Smooth muscle cell (in vitro differentiated cells): ENCODE measurements around the gene MAGEB6. TPM values are rescaled to one million over a fixed set of nuclear protein-coding genes. Genes with fewer than 3 reads are reported as not detected.
"Not testable (repeated sequence)": the region's sequence is repeated elsewhere in the genome, so short reads cannot be mapped to it uniquely, and the experiment has no call there.

Experiments used
- DNase-seq: peaks from one replicate; lab custom pipeline; 2025; ENCODE audit not compliant: unreplicated experiment; lab: John Stamatoyannopoulos, UW
- H2AFZ ChIP-seq: fragments of 200-600 bp; sonication (generic); 2 replicates; pipeline ENCODE4 v1.6.0; 2016; ENCODE audit warnings: antibody characterized with exemption, low read depth, mild to moderate bottlenecking
- H3F3A ChIP-seq: fragments of 200-600 bp; sonication (generic); 2 replicates; pipeline ENCODE4 v1.6.0; 2017; ENCODE audit warnings: antibody characterized with exemption, low read depth
- H3K27ac ChIP-seq: fragments of 200-600 bp; sonication (generic); 2 replicates; pipeline ENCODE4 v1.5.1; 2016; ENCODE audit warnings: low read depth, mild to moderate bottlenecking
- H3K27me3 ChIP-seq: fragments of 200-600 bp; sonication (generic); 2 replicates; pipeline ENCODE4 v1.6.1; 2016; ENCODE audit warnings: low read depth, mild to moderate bottlenecking
- H3K36me3 ChIP-seq: fragments of 200-600 bp; sonication (generic); 2 replicates; pipeline ENCODE4 v1.5.1; 2016; ENCODE audit warnings: low read depth
- H3K4me1 ChIP-seq: fragments of 200-600 bp; sonication (generic); 2 replicates; pipeline ENCODE4 v1.5.1; 2016; ENCODE audit warnings: low read depth
- H3K4me2 ChIP-seq: fragments of 200-600 bp; sonication (generic); 2 replicates; pipeline ENCODE4 v1.6.0; 2016; ENCODE audit warnings: mild to moderate bottlenecking
- H3K4me3 ChIP-seq: fragments of 200-600 bp; sonication (generic); 2 replicates; pipeline ENCODE4 v1.5.1; 2016; ENCODE audit warnings: mild to moderate bottlenecking
- H3K79me2 ChIP-seq: fragments of 200-600 bp; sonication (generic); 2 replicates; pipeline ENCODE4 v1.6.0; 2016; ENCODE audit warnings: low read depth, mild to moderate bottlenecking
- H3K9ac ChIP-seq: fragments of 200-600 bp; sonication (generic); 2 replicates; pipeline ENCODE4 v1.6.0; 2016; ENCODE audit warnings: low read depth
- H3K9me3 ChIP-seq: fragments of 200-600 bp; sonication (generic); replicated peaks from 2 replicates; pipeline ENCODE4 v1.5.1; 2016; ENCODE audit warnings: low read depth
- H4K20me1 ChIP-seq: fragments of 200-600 bp; sonication (generic); 2 replicates; pipeline ENCODE4 v1.6.0; 2016; ENCODE audit warnings: low read depth
- CTCF ChIP-seq: fragments of 200-600 bp; sonication (generic); IDR thresholded peaks from 2 replicates; pipeline ENCODE4 v1.5.1; 2017; ENCODE audit warnings: borderline replicate concordance, mild to moderate bottlenecking, antibody characterized with exemption; ENCODE audit not compliant: insufficient read depth, poor library complexity, severe bottlenecking
- WGBS: methylation state at CpG from one replicate; pipeline ENCODE4 v1.1.7; 2016; ENCODE audit warnings: low lambda C conversion rate; 5-methylcytosine and 5-hydroxymethylcytosine counted together
- polyA plus RNA-seq: library from polyadenylated mRNA; unstranded; fragments of >200 nt; fragmentation: Nextera tagmentation; extraction: Ambion mirVana; gene quantifications from 2 replicates; pipeline ENCODE4 v1.2.1, GENCODE V29; 2016
- total RNA-seq: library from RNA; depleted of rRNA; stranded (reverse); fragments of >200 nt; gene quantifications from 2 replicates; pipeline ENCODE4 v1.2.3, GENCODE V29; 2014

Gene MAGEB6
- total RNA-seq (not detected in 2 replicates), polyA plus RNA-seq (not detected in 2 replicates)

- H3K4me3 ChIP-seq = no peak within 1 kb of the TSS
- H3K27me3 ChIP-seq = no peaks in the 10 kb centered on the region
- H3K36me3 ChIP-seq = no peaks in the 10 kb centered on the region
- TF ChIP-seq CTCF = no peak
- H4K20me1 ChIP-seq = no peaks in the 10 kb centered on the region
- no peak within 1 kb of the TSS for H3K9ac ChIP-seq
- H2AFZ ChIP-seq = no peak within 1 kb of the TSS
- H3K4me1 ChIP-seq = no peaks in the 10 kb centered on the region
- no peaks in the 10 kb centered on the region for H3K79me2 ChIP-seq
- no peak within 1 kb of the TSS for H3K27ac ChIP-seq
- 85% methylated on average over 17 of the region's 17 CpGs for WGBS
- H3K9me3 ChIP-seq = no peaks in the 10 kb centered on the region
- DNase-seq = no peak
- H3F3A ChIP-seq = no peaks in the 10 kb centered on the region
- no peak within 1 kb of the TSS for H3K4me2 ChIP-seq
These were observed at the start of gene MAGEB6 for GRCh38 chrX:26192204-26192603. MAGEB6 (plus strand) TSS chrX:26192440; CDS start chrX:26193847, 1,407 bp downstream.

- no peak for DNase-seq
- no peaks in the 10 kb centered on the region for H3K79me2 ChIP-seq
- H4K20me1 ChIP-seq = no peaks in the 10 kb centered on the region
- H3K27ac ChIP-seq = no peak overlapping the region
- no peaks in the 10 kb centered on the region for H3K36me3 ChIP-seq
- no peaks in the 10 kb centered on the region for H3K9me3 ChIP-seq
- no peak for TF ChIP-seq CTCF
- no peak overlapping the region for H2AFZ ChIP-seq
- 59% methylated on average over 2 of the region's 2 CpGs for WGBS
- no peak overlapping the region for H3K9ac ChIP-seq
- no peak overlapping the region for H3K4me2 ChIP-seq
- no peak overlapping the region for H3K4me3 ChIP-seq
- no peaks in the 10 kb centered on the region for H3F3A ChIP-seq
- H3K27me3 ChIP-seq = no peaks in the 10 kb centered on the region
- no peaks in the 10 kb centered on the region for H3K4me1 ChIP-seq
These were observed 46.2 kb upstream of the MAGEB6 start for GRCh38 chrX:26146024-26146423.

GRCh38 chrX:26160301-26160700, 31.9 kb upstream of the MAGEB6 start, which contains the start of gene MAGEB6B:
MAGEB6B (plus strand) TSS chrX:26160601; CDS start chrX:26160601, 0 bp downstream.
- Histone ChIP-seq H3K36me3 (no peaks in the 10 kb centered on the region), H3K4me3 (no peak within 1 kb of the TSS), H3K79me2 (no peaks in the 10 kb centered on the region), H3F3A (no peaks in the 10 kb centered on the region), H3K9ac (no peak within 1 kb of the TSS), H2AFZ (no peak within 1 kb of the TSS), H3K9me3 (no peaks in the 10 kb centered on the region), H3K27me3 (no peaks in the 10 kb centered on the region), H3K4me2 (no peak within 1 kb of the TSS), H3K4me1 (no peaks in the 10 kb centered on the region), H4K20me1 (no peaks in the 10 kb centered on the region), H3K27ac (no peak within 1 kb of the TSS)
- no peak for TF ChIP-seq CTCF
- DNase-seq = no peak
- 86% methylated on average over 10 of the region's 10 CpGs for WGBS

GRCh38 chrX:26203561-26203960, 11.3 kb downstream of the MAGEB6 start:
- Histone ChIP-seq H3F3A (no peaks in the 10 kb centered on the region), H3K27ac (no peak overlapping the region), H4K20me1 (no peaks in the 10 kb centered on the region), H2AFZ (no peak overlapping the region), H3K9ac (no peak overlapping the region), H3K9me3 (no peaks in the 10 kb centered on the region), H3K4me3 (no peak overlapping the region), H3K4me1 (no peaks in the 10 kb centered on the region), H3K79me2 (no peaks in the 10 kb centered on the region), H3K27me3 (no peaks in the 10 kb centered on the region), H3K36me3 (no peaks in the 10 kb centered on the region), H3K4me2 (no peak overlapping the region)
- DNase-seq = no peak
- TF ChIP-seq CTCF = no peak

GRCh38 chrX:26204717-26205116, 12.5 kb downstream of the MAGEB6 start:
- not testable (repeated sequence) for H3K27ac ChIP-seq, H3F3A ChIP-seq, H2AFZ ChIP-seq, H3K4me1 ChIP-seq, H3K9me3 ChIP-seq, H3K36me3 ChIP-seq, H3K27me3 ChIP-seq, DNase-seq, H3K79me2 ChIP-seq, H3K4me3 ChIP-seq, H3K9ac ChIP-seq, H4K20me1 ChIP-seq, H3K4me2 ChIP-seq
- WGBS = 94% methylated on average over 27 of the region's 27 CpGs
